K562 (cell line): Measurements from ENCODE around the gene HEATR1. TPM values are rescaled to one million over a fixed set of nuclear protein-coding genes. Genes with fewer than 3 reads are reported as not detected.

ENCODE experiments used
- ATAC-seq: fragments of 200-7000 bp; cut with Tn5 transposase; 3 replicates; pipeline ENCODE4 v1.9.1; 2020; ENCODE audit warnings: moderate library complexity
- BruUV-seq: library from RNA; stranded (reverse); fragments of 400-500 nt; replicated peaks from 2 replicates; lab custom pipeline; 2021; lab: Mats Ljungman, UMichigan
- CTCF ChIA-PET: fragments of 300-600 bp; formaldehyde crosslinking; extraction: SDS; loops from one replicate; lab custom pipeline; 2021; ENCODE audit warnings: low intra/inter-chr PET ratio; lab: Yijun Ruan, JAX
- POLR2A ChIA-PET: fragments of 300-600, 350-650 bp; sonication (Branson Sonifier 250); formaldehyde crosslinking; extraction: SDS; loops from one replicate; lab custom pipeline; 2021; ENCODE audit warnings: antibody characterized with exemption, inconsistent platforms; lab: Yijun Ruan, JAX
- DNase-seq, 4 experiments: peaks; one replicate each; pipeline versions ENCODE4 v3.0.0 to v3.0.0-alpha.2; 2011 to 2018; ENCODE audit warnings: low spot score in 3 of 4, mixed read lengths in 3 of 4; ENCODE audit errors: extremely low read depth in 1 of 4
- FAIRE-seq: peaks from 2 replicates; lab custom pipeline; 2011; peaks lifted over from hg19 to GRCh38; lab: Jason Lieb, UNC
- H2AFZ ChIP-seq: 2 replicates; pipeline ENCODE4 v1.6.0; 2011; ENCODE audit warnings: low read depth, low read length, control low read depth, inconsistent platforms
- H3K27ac ChIP-seq: fragments of 200-600 bp; 3 replicates; pipeline ENCODE4 v1.8.0; 2011; ENCODE audit warnings: low read depth, mild to moderate bottlenecking, control low read depth, inconsistent platforms, low read length, moderate library complexity, mixed read lengths; ENCODE audit errors: extremely low read depth
- H3K27me3 ChIP-seq, 2 experiments: fragments of 300-600 bp in 1 of 2; 2 replicates in 1 of 2; 3 replicates in 1 of 2; pipeline versions ENCODE4 v1.6.0 to v1.8.0; 2011; ENCODE audit warnings: inconsistent platforms in 2 of 2, low read length in 2 of 2, mild to moderate bottlenecking in 1 of 2, mixed read lengths in 1 of 2, moderate library complexity in 1 of 2; ENCODE audit not compliant: control insufficient read depth in 2 of 2, insufficient read depth in 2 of 2
- H3K36me3 ChIP-seq: fragments of 300-600 bp; 3 replicates; pipeline ENCODE4 v1.8.0; 2011; ENCODE audit warnings: mild to moderate bottlenecking, low read length, inconsistent platforms; ENCODE audit not compliant: control insufficient read depth, insufficient read depth
- H3K4me1 ChIP-seq, 2 experiments: fragments of 200-600 bp in 1 of 2; replicated peaks in 1 of 2; 2 replicates in 1 of 2; 3 replicates in 1 of 2; pipeline versions ENCODE4 v1.5.1 to v1.8.0; 2011; ENCODE audit warnings: inconsistent platforms in 2 of 2, low read length in 2 of 2, mild to moderate bottlenecking in 1 of 2, mixed read lengths in 1 of 2, moderate library complexity in 1 of 2; ENCODE audit not compliant: control insufficient read depth in 2 of 2, insufficient read depth in 2 of 2
- H3K4me2 ChIP-seq: 2 replicates; pipeline ENCODE4 v1.6.1; 2011; ENCODE audit warnings: low read length, control low read depth, inconsistent platforms, mixed read lengths; ENCODE audit not compliant: insufficient read depth
- H3K4me3 ChIP-seq: fragments of 200-600 bp; sonication (generic), shearing (Covaris generic); 2 replicates; pipeline ENCODE4 v1.5.1; 2016; ENCODE audit warnings: control low read depth, inconsistent platforms
- H3K79me2 ChIP-seq: fragments of 200-600 bp; 3 replicates; pipeline ENCODE4 v1.8.0; 2011; ENCODE audit warnings: low read length, inconsistent platforms; ENCODE audit not compliant: control insufficient read depth, insufficient read depth
- H3K9ac ChIP-seq, 2 experiments: 2 replicates each; pipeline versions ENCODE4 v1.6.0 to v1.6.1; 2011; ENCODE audit warnings: low read depth in 2 of 2, low read length in 2 of 2, control low read depth in 1 of 2, inconsistent platforms in 1 of 2, mild to moderate bottlenecking in 1 of 2, mixed read lengths in 1 of 2; ENCODE audit not compliant: insufficient read depth in 1 of 2
- H3K9me1 ChIP-seq: one replicate; pipeline ENCODE4 v1.6.0; 2011; ENCODE audit warnings: inconsistent platforms, mild to moderate bottlenecking, low read length, moderate library complexity; ENCODE audit not compliant: control insufficient read depth, insufficient read depth
- H3K9me3 ChIP-seq: replicated peaks from 2 replicates; pipeline ENCODE4 v1.5.1; 2011; ENCODE audit warnings: low read depth, low read length, inconsistent platforms; ENCODE audit not compliant: control insufficient read depth, insufficient read depth
- H4K20me1 ChIP-seq: replicated peaks from 2 replicates; pipeline ENCODE4 v1.6.1; 2011; ENCODE audit warnings: low read length, inconsistent platforms, mixed read lengths; ENCODE audit not compliant: control insufficient read depth, insufficient read depth
- CREM ChIP-seq: IDR thresholded peaks from 2 replicates; pipeline ENCODE4 v1.6.1; 2014; ENCODE audit warnings: antibody characterized with exemption, low read depth
- STAT6 ChIP-seq: sonication (generic); formaldehyde crosslinking; IDR thresholded peaks from 2 replicates; pipeline ENCODE4 v1.8.1; 2023; ENCODE audit warnings: mild to moderate bottlenecking, missing genetic modification reagents
- ZKSCAN3 ChIP-seq: fragments of 250-450 bp; sonication (Bioruptor Pico); IDR thresholded peaks from 2 replicates; pipeline ENCODE4 v1.4.0; 2020
- ZNF583 ChIP-seq: fragments of 250-450 bp; sonication (Bioruptor Pico); IDR thresholded peaks from 2 replicates; pipeline ENCODE4 v1.4.0; 2020
- WGBS: fragments of 100-300 bp; shearing (Covaris generic); methylation state at CpG from one replicate; pipeline ENCODE4 v1.1.6; 2016; ENCODE audit warnings: low coverage, mixed read lengths; ENCODE audit not compliant: insufficient coverage; ENCODE audit errors: missing lambda C conversion rate; 5-methylcytosine and 5-hydroxymethylcytosine counted together
- in situ Hi-C: fragments of 300-500 bp; cut with MboI; formaldehyde crosslinking; loops from 4 replicates; pipeline ENCODE4 v1.15.0; 2018; ENCODE audit warnings: inconsistent platforms, mixed read lengths
- intact Hi-C: fragments of 100-400 bp; cut with micrococcal nuclease; formaldehyde crosslinking; loops from 2 replicates; pipeline ENCODE4 v1.14.2; 2022
- polyA plus RNA-seq, 8 experiments: library from polyadenylated mRNA; depleted of rRNA in 4 of 8; stranded (reverse) in 5 of 8; unstranded in 3 of 8; fragments of >200 nt; fragmentation: Nextera tagmentation in 2 of 8; fragmentation: Illumina TruSeq in 1 of 8; extraction: Ambion mirVana in 2 of 8; extraction: Trizol in 1 of 8; gene quantifications; 2 replicates each; pipeline versions ENCODE4 v1.2.1 to v1.2.3, GENCODE V29; 2011 to 2014; ENCODE audit warnings: inconsistent platforms in 1 of 8, missing spikeins in 1 of 8
- total RNA-seq, 7 experiments: library from RNA; depleted of rRNA in 6 of 7; stranded (reverse); fragments of >200 nt in 6 of 7; fragmentation: Illumina TruSeq in 2 of 7; extraction: Trizol in 2 of 7; gene quantifications; 2 replicates each; pipeline versions ENCODE4 v1.2.1 to v1.2.3, GENCODE V29; 2011 to 2021; ENCODE audit warnings: low replicate concordance in 1 of 7
- TF ChIP-seq, protein P1 (sequence below): IDR thresholded peaks from 2 replicates; pipeline ENCODE4 v1.6.1; 2016; ENCODE audit warnings: missing genetic modification characterization, missing compliant biosample characterization

The HEATR1 gene
- total and polyA plus RNA-seq, 9 of the 15 experiments (the other 6 are each of a cell fraction or from before 2014, with no cell fraction given), result 28.3 to 108 (median 50.9) TPM

GRCh38 chr1:236615399-236616148 is 11.3 kb upstream of the HEATR1 start (continued):
- TF ChIP-seq, protein P1, sequence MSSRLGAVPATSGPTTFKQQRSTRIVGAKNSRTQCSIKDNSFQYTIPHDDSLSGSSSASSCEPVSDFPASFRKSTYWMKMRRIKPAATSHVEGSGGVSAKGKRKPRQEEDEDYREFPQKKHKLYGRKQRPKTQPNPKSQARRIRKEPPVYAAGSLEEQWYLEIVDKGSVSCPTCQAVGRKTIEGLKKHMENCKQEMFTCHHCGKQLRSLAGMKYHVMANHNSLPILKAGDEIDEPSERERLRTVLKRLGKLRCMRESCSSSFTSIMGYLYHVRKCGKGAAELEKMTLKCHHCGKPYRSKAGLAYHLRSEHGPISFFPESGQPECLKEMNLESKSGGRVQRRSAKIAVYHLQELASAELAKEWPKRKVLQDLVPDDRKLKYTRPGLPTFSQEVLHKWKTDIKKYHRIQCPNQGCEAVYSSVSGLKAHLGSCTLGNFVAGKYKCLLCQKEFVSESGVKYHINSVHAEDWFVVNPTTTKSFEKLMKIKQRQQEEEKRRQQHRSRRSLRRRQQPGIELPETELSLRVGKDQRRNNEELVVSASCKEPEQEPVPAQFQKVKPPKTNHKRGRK (tag), result no peak
- TF ChIP-seq STAT6 (CRISPR knock-in tag), result no peak
- TF ChIP-seq CREM, result no peak

GRCh38 chr1:236612349-236612748 is 8.0 kb upstream of the HEATR1 start:
- WGBS, result 0% methylated on average over 1 of the region's 1 CpG
- H3K36me3 ChIP-seq, result no peaks in the 10 kb centered on the region
- no peak for ATAC-seq
- no TSS peak for BruUV-seq
- H4K20me1 ChIP-seq, result no peaks in the 10 kb centered on the region
- H3K4me3 ChIP-seq, result no peak overlapping the region
- H3K4me2 ChIP-seq, result no peak overlapping the region
- intact Hi-C loops, result no loop called here
- DNase-seq, result no peak
- H3K27me3 ChIP-seq, result peaks cover 0 to 4% of the 10 kb centered on the region in 2 experiments; a peak in 3 of 5 replicates
- no peak overlapping the region for H3K27ac ChIP-seq
- H3K79me2 ChIP-seq, result no peaks in the 10 kb centered on the region
- FAIRE-seq, result no peak
- H2AFZ ChIP-seq, result no peak overlapping the region
- no peak for TF ChIP-seq ZKSCAN3
- TF ChIP-seq ZNF583 (CRISPR knock-in tag), result peak; percentile 97
- H3K9me3 ChIP-seq, result no peaks in the 10 kb centered on the region
- no peaks in the 10 kb centered on the region for H3K4me1 ChIP-seq
- H3K9ac ChIP-seq, result no peak overlapping the region
- in situ Hi-C loops, result loop anchor here (25.0 kb wide), 1 partner anchor 950 kb away; no protein-coding TSS in a partner anchor
- ChIA-PET CTCF (interaction anchor here (0.6 kb wide), 1 partner anchor 512 kb away, joined by 3 read pairs; no protein-coding TSS in a partner anchor), POLR2A (no interaction called here)
- no peaks in the 10 kb centered on the region for H3K9me1 ChIP-seq
